MM.1S (cell line): ENCODE results near the gene RFTN1.

Experiments
- CTCF ChIP-seq: fragments of 300-600 bp; sonication (generic); IDR thresholded peaks from 2 replicates; pipeline ENCODE4 v1.5.1; 2016; ENCODE audit warnings: antibody characterized with exemption, low read length, mixed read lengths
- EZH2phosphoT487 ChIP-seq: fragments of 300-600 bp; sonication (generic); IDR thresholded peaks from 2 replicates; pipeline ENCODE4 v1.6.1; 2018; ENCODE audit warnings: antibody characterized with exemption, low read length

GRCh38 chr3:16307832-16308531 is 205.5 kb downstream of the RFTN1 start:
- no peak for TF ChIP-seq CTCF
- TF ChIP-seq EZH2phosphoT487, result no peak
